Panc1 (cell line): Measurements from ENCODE around the gene UPK1B. TPM values are rescaled to one million over a fixed set of nuclear protein-coding genes. Genes with fewer than 3 reads are reported as not detected.
A peak's percentile ranks its signal among the peaks of the same experiment; 100 is the strongest.

Experiments
- ATAC-seq: fragments of 200-7000 bp; cut with Tn5 transposase; 2 replicates; pipeline ENCODE4 v1.9.1; 2020; ENCODE audit warnings: mild to moderate bottlenecking, moderate library complexity
- BruUV-seq: library from RNA; stranded (reverse); fragments of 400-500 nt; replicated peaks from 2 replicates; lab custom pipeline; 2021; lab: Mats Ljungman, UMichigan
- CTCF ChIA-PET: fragments of 300-600 bp; sonication (Branson Sonifier 250); formaldehyde crosslinking; loops from one replicate; lab custom pipeline; 2022; ENCODE audit warnings: antibody characterized with exemption; lab: Charles Lee
- POLR2A ChIA-PET: fragments of 300-600 bp; sonication (Branson Sonifier 250); formaldehyde crosslinking; loops from one replicate; lab custom pipeline; 2022; ENCODE audit warnings: antibody characterized with exemption; lab: Charles Lee
- DNase-seq: peaks from one replicate; pipeline ENCODE4 v3.0.0-alpha.2; 2010; ENCODE audit warnings: low read depth, low spot score
- H3K27ac ChIP-seq: 2 replicates; pipeline ENCODE4 v1.5.1; 2011; ENCODE audit warnings: mild to moderate bottlenecking, low read length, inconsistent platforms
- H3K27me3 ChIP-seq: fragments of 200-500 bp; sonication (Bioruptor generic); 2 replicates; pipeline ENCODE4 v1.6.0; 2014; ENCODE audit warnings: low read length, inconsistent platforms; ENCODE audit not compliant: control insufficient read depth, insufficient read depth
- H3K36me3 ChIP-seq: fragments of 200-500 bp; sonication (Bioruptor generic); 2 replicates; pipeline ENCODE4 v1.5.1; 2014; ENCODE audit warnings: inconsistent platforms, mild to moderate bottlenecking, low read length, moderate library complexity; ENCODE audit not compliant: control insufficient read depth, insufficient read depth
- H3K4me1 ChIP-seq: 2 replicates; pipeline ENCODE4 v1.5.1; 2011; ENCODE audit warnings: inconsistent platforms, mild to moderate bottlenecking, low read length, moderate library complexity; ENCODE audit not compliant: control insufficient read depth, insufficient read depth
- H3K4me3 ChIP-seq, 2 experiments: 2 replicates each; pipeline ENCODE4 v1.5.1; 2011 to 2012; ENCODE audit warnings: low read depth in 2 of 2, low read length in 2 of 2, mild to moderate bottlenecking in 2 of 2, inconsistent platforms in 1 of 2, moderate library complexity in 1 of 2
- H3K9me3 ChIP-seq: fragments of 200-500 bp; sonication (Bioruptor generic); 2 replicates; pipeline ENCODE4 v1.5.1; 2014; ENCODE audit warnings: low read depth, mild to moderate bottlenecking, inconsistent platforms, low read length, moderate library complexity; ENCODE audit not compliant: control insufficient read depth, insufficient read depth
- CTCF ChIP-seq: fragments of 450-650 bp; IDR thresholded peaks from 2 replicates; pipeline ENCODE4 v1.5.1; 2017; ENCODE audit warnings: mild to moderate bottlenecking
- POLR2AphosphoS5 ChIP-seq: IDR thresholded peaks from 2 replicates; pipeline ENCODE4 v1.6.1; 2012; ENCODE audit warnings: mild to moderate bottlenecking, low read depth, low read length, moderate library complexity
- REST ChIP-seq, 2 experiments: IDR thresholded peaks; 2 replicates each; pipeline ENCODE4 v1.6.1; 2011 to 2012; ENCODE audit warnings: low read depth in 2 of 2, control low read depth in 1 of 2, low read length in 1 of 2, mild to moderate bottlenecking in 1 of 2, moderate library complexity in 1 of 2; ENCODE audit not compliant: insufficient read depth in 1 of 2
- SIN3A ChIP-seq: IDR thresholded peaks from 2 replicates; pipeline ENCODE4 v1.6.1; 2012; ENCODE audit warnings: low read depth, mild to moderate bottlenecking, low read length, moderate library complexity, borderline replicate concordance; ENCODE audit not compliant: insufficient read depth
- TCF7L2 ChIP-seq: IDR thresholded peaks from 2 replicates; pipeline ENCODE4 v1.6.1; 2011; ENCODE audit warnings: mild to moderate bottlenecking, low read depth, low read length, inconsistent platforms
- in situ Hi-C: cut with HindIII; loops from 2 replicates; pipeline ENCODE4 v1.10.0; 2016; ENCODE audit warnings: low sequenced_read_pairs, low pct_unique_long_range_greater_than_20kb
- intact Hi-C: fragments of 100-400 bp; cut with micrococcal nuclease; formaldehyde crosslinking; loops from one replicate; pipeline ENCODE4 v1.10.0; 2022; ENCODE audit not compliant: unreplicated experiment
- total RNA-seq: library from RNA; stranded (reverse); gene quantifications from one replicate; pipeline ENCODE4 v1.2.1, GENCODE V29; 2021; ENCODE audit not compliant: unreplicated experiment

UPK1B gene
- total RNA-seq, 1 experiment from 2014 or later, result 4.4 TPM

GRCh38 chr3:119170821-119171220 is 2.6 kb upstream of the UPK1B start:
- Histone ChIP-seq H3K27ac (no peak overlapping the region), H3K4me1 (peaks cover 5% of the 10 kb centered on the region; the same call in 1 of the 2 replicates), H3K27me3 (no peaks in the 10 kb centered on the region), H3K4me3 (no peak overlapping the region), H3K9me3 (no peaks in the 10 kb centered on the region), H3K36me3 (no peaks in the 10 kb centered on the region)
- in situ Hi-C loops (no loop called here), intact Hi-C loops (no loop called here)
- CTCF ChIA-PET, result no interaction called here
- TF ChIP-seq CTCF, result no peak
- TF ChIP-seq REST (IDR thresholded peaks at IDR 0.05; ENCODE audit: insufficient read depth in 1 of 2, low read depth in 2 of 2, low read length in 1 of 2), result no peak
- TF ChIP-seq TCF7L2, result no peak
- no peak for TF ChIP-seq POLR2AphosphoS5
- TF ChIP-seq SIN3A, result no peak
- ATAC-seq (no peak), DNase-seq (no peak)
- BruUV-seq, result no TSS peak
- POLR2A ChIA-PET, result no interaction called here

DNA sequence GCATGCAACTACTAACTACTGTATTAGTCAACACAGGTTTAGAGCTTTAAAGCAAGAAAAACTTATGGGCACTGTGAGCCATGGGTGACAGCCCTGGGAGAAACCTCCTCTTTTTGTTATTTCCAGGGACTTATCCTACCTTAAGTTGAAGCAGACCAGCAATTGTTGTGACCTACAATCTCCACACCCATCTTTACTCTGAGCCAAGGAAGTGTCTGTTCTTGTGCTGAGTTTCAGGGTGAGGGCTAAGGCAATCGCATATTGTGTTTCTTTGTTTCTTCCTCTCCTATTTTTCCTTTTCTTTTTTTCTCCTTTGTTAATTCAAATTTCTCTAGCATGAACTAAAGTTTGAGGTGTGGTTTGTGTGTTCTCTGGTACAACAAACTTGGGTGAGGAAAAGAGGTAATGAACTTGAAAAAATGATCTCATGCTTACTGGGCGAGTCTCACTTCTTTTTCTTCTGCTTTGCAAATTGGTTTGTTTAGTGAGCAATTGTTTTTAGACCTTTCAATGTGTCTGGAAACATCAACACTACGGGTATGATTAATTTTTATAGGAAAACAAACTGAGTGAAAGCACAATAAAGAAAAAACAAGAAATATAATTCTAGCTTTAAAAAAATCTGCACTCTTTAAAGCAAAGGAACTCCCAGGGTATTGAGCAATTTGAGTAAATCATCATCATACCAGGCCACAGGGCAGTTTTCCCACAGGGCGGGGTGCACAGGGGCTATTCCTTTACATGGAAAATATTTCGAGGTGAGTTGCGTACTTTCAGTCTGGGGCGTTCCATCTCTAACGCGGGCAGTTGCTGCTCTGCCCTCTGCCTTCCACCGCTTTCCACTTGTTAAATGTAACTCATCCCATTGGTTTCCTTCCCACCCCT is 2.7 kb downstream of the UPK1B start:
- intact Hi-C loops (no loop called here), in situ Hi-C loops (no loop called here)
- no peaks in the 10 kb centered on the region for H3K36me3 ChIP-seq
- CTCF ChIA-PET, result interaction anchor here (0.7 kb wide), 1 partner anchor 292 kb away, joined by 3 read pairs; no protein-coding TSS in a partner anchor
- BruUV-seq, result no TSS peak
- DNase-seq, result peak; percentile 2
- TF ChIP-seq CTCF (no peak), SIN3A (no peak), REST (IDR thresholded peaks at IDR 0.05; ENCODE audit: insufficient read depth in 1 of 2, low read depth in 2 of 2, low read length in 1 of 2) (no peak), POLR2AphosphoS5 (no peak), TCF7L2 (no peak)
- no peak overlapping the region for H3K4me3 ChIP-seq
- peak; percentile 31; the same call in 1 of the 2 replicates for ATAC-seq
- H3K27me3 ChIP-seq, result no peaks in the 10 kb centered on the region
- POLR2A ChIA-PET, result interaction anchor here (0.5 kb wide), 1 partner anchor 12 kb away, joined by 3 read pairs; no protein-coding TSS in a partner anchor
- H3K4me1 ChIP-seq, result peaks cover 5% of the 10 kb centered on the region; the same call in 1 of the 2 replicates
- H3K9me3 ChIP-seq, result no peaks in the 10 kb centered on the region
- H3K27ac ChIP-seq, result no peak overlapping the region; the same call in 1 of the 2 replicates
